PC-9 (cell line): ENCODE measurements around the gene ASB15.
"Not testable (repeated sequence)": the region's sequence is repeated elsewhere in the genome, so short reads cannot be mapped to it uniquely, and the experiment has no call there.

Experiments used
- EZH2 ChIP-seq: fragments of 200-600 bp; sonication (generic); IDR thresholded peaks from 2 replicates; pipeline ENCODE4 v1.8.0; 2017; ENCODE audit warnings: antibody characterized with exemption, low read depth
- TF ChIP-seq, protein P1 (sequence below): fragments of 200-600 bp; sonication (generic); conservative IDR thresholded peaks from 2 replicates; pipeline ENCODE4 v1.6.1; 2017; ENCODE audit warnings: mixed run types, antibody characterized with exemption, mild to moderate bottlenecking, moderate library complexity

DNA sequence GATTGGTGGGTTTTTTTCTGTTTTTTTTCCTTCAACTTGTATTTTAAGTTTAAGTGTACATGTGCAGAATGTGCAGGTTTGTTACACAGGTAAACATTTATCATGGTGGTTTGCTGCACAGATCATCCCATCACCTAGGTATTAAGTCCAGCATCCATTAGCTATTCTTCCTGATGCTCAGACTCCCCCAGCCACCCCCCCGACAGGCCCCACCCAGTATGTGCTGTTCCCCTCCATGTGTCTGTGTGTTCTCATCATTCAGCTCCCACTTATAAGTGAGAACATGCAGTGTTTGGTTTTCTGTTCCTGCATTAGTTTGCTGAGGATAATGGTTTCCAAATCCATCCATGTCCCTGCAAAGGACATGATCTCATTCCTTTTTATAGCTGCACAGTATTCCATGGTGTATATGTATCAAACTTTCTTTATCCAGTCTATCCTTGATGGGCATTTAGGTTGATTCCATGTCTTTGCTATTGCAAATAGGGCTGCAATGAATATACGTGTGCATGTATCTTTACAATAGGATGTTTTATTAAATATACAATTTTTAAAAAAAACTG lies 32.5 kb downstream of the ASB15 start:
- TF ChIP-seq, protein P1, sequence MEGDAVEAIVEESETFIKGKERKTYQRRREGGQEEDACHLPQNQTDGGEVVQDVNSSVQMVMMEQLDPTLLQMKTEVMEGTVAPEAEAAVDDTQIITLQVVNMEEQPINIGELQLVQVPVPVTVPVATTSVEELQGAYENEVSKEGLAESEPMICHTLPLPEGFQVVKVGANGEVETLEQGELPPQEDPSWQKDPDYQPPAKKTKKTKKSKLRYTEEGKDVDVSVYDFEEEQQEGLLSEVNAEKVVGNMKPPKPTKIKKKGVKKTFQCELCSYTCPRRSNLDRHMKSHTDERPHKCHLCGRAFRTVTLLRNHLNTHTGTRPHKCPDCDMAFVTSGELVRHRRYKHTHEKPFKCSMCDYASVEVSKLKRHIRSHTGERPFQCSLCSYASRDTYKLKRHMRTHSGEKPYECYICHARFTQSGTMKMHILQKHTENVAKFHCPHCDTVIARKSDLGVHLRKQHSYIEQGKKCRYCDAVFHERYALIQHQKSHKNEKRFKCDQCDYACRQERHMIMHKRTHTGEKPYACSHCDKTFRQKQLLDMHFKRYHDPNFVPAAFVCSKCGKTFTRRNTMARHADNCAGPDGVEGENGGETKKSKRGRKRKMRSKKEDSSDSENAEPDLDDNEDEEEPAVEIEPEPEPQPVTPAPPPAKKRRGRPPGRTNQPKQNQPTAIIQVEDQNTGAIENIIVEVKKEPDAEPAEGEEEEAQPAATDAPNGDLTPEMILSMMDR = not testable (repeated sequence)
- not testable (repeated sequence) for TF ChIP-seq EZH2
